DND-41 (cell line): ENCODE data around the gene RPL29.

Source experiments
- ATAC-seq: fragments of 200-7000 bp; cut with Tn5 transposase; 3 replicates; pipeline ENCODE4 v1.9.1; 2021; ENCODE audit warnings: low read depth; ENCODE audit not compliant: insufficient read depth
- DNase-seq: peaks from one replicate; pipeline ENCODE4 v3.0.0-alpha.2; 2020
- H2AFZ ChIP-seq: 2 replicates; pipeline ENCODE4 v1.6.0; 2012; ENCODE audit warnings: low read depth, low read length
- H3K27ac ChIP-seq: 2 replicates; pipeline ENCODE4 v1.5.1; 2012; ENCODE audit warnings: low read length, inconsistent platforms
- H3K27me3 ChIP-seq: fragments of 200-600 bp; sonication (generic); 2 replicates; pipeline ENCODE4 v1.6.0; 2012; ENCODE audit warnings: low read length, mild to moderate bottlenecking, inconsistent platforms; ENCODE audit not compliant: insufficient read depth, poor library complexity
- H3K36me3 ChIP-seq: 2 replicates; pipeline ENCODE4 v1.5.1; 2012; ENCODE audit warnings: low read length, inconsistent platforms; ENCODE audit not compliant: insufficient read depth
- H3K4me1 ChIP-seq: 2 replicates; pipeline ENCODE4 v1.5.1; 2012; ENCODE audit warnings: mild to moderate bottlenecking, low read length; ENCODE audit not compliant: insufficient read depth
- H3K4me2 ChIP-seq: 2 replicates; pipeline ENCODE4 v1.6.0; 2012; ENCODE audit warnings: mild to moderate bottlenecking, moderate library complexity, low read length, inconsistent platforms; ENCODE audit not compliant: insufficient read depth
- H3K4me3 ChIP-seq, 2 experiments: fragments of 200-600 bp in 1 of 2; shearing (Covaris generic) in 1 of 2; 2 replicates each; pipeline ENCODE4 v1.5.1; 2012 to 2016; ENCODE audit warnings: inconsistent platforms in 2 of 2, low read length in 2 of 2, mild to moderate bottlenecking in 2 of 2, low read depth in 1 of 2, moderate library complexity in 1 of 2
- H3K79me2 ChIP-seq: 2 replicates; pipeline ENCODE4 v1.6.0; 2012; ENCODE audit warnings: low read length, inconsistent platforms; ENCODE audit not compliant: insufficient read depth
- H3K9ac ChIP-seq: 2 replicates; pipeline ENCODE4 v1.6.0; 2012; ENCODE audit warnings: low read depth, mild to moderate bottlenecking, inconsistent platforms, low read length, moderate library complexity
- H3K9me3 ChIP-seq: 2 replicates; pipeline ENCODE4 v1.5.1; 2012; ENCODE audit warnings: low read length, moderate library complexity, mild to moderate bottlenecking, inconsistent platforms; ENCODE audit not compliant: insufficient read depth, severe bottlenecking
- H4K20me1 ChIP-seq: 2 replicates; pipeline ENCODE4 v1.6.0; 2012; ENCODE audit warnings: low read length; ENCODE audit not compliant: insufficient read depth
- CTCF ChIP-seq: IDR thresholded peaks from 2 replicates; pipeline ENCODE4 v1.5.1; 2012; ENCODE audit warnings: borderline replicate concordance, low read length, moderate library complexity, mild to moderate bottlenecking; ENCODE audit not compliant: poor library complexity, severe bottlenecking; ENCODE audit errors: extremely low read depth
- EZH2 ChIP-seq: IDR thresholded peaks from 3 replicates; pipeline ENCODE4 v1.6.1; 2012; ENCODE audit warnings: borderline replicate concordance, low read depth, mild to moderate bottlenecking, moderate library complexity, low read length, inconsistent platforms; ENCODE audit not compliant: severe bottlenecking

The RPL29 gene

DNA sequence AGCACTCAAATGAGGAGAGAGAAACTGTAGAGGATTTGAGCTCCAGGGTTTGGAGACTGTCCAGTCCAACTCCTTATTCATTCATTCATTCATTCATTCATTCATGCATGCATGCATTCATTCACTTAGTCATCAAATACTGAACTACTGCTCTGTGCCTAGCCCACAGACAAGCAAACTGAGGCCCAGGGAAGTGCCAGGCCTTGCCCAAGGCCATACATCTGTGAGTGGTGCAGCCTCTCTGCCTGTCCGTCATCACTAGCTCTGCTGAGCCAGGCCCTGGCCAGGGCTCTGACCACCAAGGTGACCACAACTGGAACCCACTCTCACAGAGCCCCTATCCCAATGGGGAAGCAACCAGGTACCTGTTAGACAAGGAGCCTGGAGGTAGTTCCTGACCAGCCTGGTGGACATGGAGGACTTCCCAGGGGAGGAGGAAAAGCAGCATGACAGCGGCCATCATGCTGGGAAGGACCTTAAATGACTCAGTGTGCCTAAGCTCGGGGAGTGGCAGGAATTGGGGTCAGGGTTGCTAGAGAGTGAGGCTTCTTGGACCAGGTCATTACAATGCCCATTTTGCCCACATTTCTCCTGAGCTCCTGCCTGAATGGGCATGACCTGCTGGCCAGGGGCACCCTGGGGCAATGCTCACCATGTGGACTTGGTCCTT is 27.5 kb upstream of the RPL29 start:
- Histone ChIP-seq H3K9me3 (no peaks in the 10 kb centered on the region), H3K9ac (no peak overlapping the region), H4K20me1 (no peaks in the 10 kb centered on the region), H3K36me3 (no peaks in the 10 kb centered on the region), H3K27ac (no peak overlapping the region), H3K4me1 (no peaks in the 10 kb centered on the region), H2AFZ (no peak overlapping the region), H3K4me2 (no peak overlapping the region), H3K79me2 (no peaks in the 10 kb centered on the region), H3K27me3 (no peaks in the 10 kb centered on the region), H3K4me3 (no peak overlapping the region)
- no peak for ATAC-seq
- no peak for TF ChIP-seq EZH2
- no peak for TF ChIP-seq CTCF
- no peak for DNase-seq

- no peaks in the 10 kb centered on the region for H4K20me1 ChIP-seq
- no peaks in the 10 kb centered on the region for H3K36me3 ChIP-seq
- DNase-seq (no peak), ATAC-seq (no peak)
- no peak overlapping the region for H3K4me2 ChIP-seq
- TF ChIP-seq EZH2 (no peak), CTCF (no peak)
- H3K9ac ChIP-seq: no peak overlapping the region
- no peaks in the 10 kb centered on the region for H3K9me3 ChIP-seq
- no peak overlapping the region for H2AFZ ChIP-seq
- no peak overlapping the region for H3K27ac ChIP-seq
- H3K4me1 ChIP-seq: no peaks in the 10 kb centered on the region
- no peaks in the 10 kb centered on the region for H3K27me3 ChIP-seq
- no peaks in the 10 kb centered on the region for H3K79me2 ChIP-seq
- H3K4me3 ChIP-seq: no peak overlapping the region
Measured at GRCh38 chr3:52022323-52023100, 26.8 kb upstream of the RPL29 start.

DNA sequence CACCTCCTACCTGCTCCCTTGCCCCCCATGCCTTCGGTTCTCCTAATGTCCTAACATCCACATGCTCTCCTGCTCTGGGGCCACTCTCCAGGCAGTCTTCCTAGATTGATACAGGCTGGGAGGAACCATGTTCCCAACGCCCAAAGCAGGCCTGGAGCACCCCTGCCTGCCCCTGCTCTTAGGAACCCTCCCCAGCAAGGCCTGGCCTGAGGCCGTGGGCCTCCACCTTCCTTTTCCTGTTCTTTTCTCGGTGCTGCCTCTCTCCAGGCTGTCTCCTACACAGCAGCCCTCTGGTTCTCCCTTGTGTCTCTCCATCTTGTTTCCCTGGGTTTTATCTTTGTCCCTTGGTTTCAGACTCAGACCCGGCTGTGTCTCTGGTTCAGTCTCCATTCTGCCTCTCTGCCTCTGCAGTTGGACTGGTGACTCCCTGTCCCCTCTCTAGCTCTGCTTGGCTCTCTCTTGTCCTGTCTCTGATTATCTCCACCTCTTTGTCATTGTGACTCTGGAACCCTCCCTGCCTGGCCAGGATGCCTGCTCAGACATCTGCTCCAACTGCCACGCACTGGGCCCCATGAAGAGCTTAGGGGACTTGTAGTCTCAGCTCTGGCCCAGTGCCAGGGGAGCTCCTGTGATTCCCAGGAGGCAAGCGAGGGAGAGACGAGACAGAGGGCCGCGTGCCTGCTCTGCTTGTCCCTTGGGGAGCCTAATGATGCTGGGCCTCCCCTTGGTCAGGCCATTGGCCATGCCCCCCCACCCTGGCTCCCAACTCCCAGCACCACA is 26.0 kb upstream of the RPL29 start:
- Histone ChIP-seq H3K27me3 (no peaks in the 10 kb centered on the region), H3K4me1 (no peaks in the 10 kb centered on the region), H3K4me2 (no peak overlapping the region), H3K9ac (no peak overlapping the region), H3K36me3 (no peaks in the 10 kb centered on the region), H3K4me3 (no peak overlapping the region), H4K20me1 (no peaks in the 10 kb centered on the region), H3K79me2 (no peaks in the 10 kb centered on the region), H3K9me3 (no peaks in the 10 kb centered on the region), H2AFZ (no peak overlapping the region), H3K27ac (no peak overlapping the region)
- DNase-seq (no peak), ATAC-seq (peak; percentile 22; the same call in 1 of the 3 replicates)
- TF ChIP-seq EZH2: no peak
- TF ChIP-seq CTCF: no peak
